NT2/D1 (cell line): ENCODE results near the gene CLDN5.

Experiments
- SUZ12 ChIP-seq: IDR thresholded peaks from 2 replicates; pipeline ENCODE4 v1.6.1; 2011; ENCODE audit not compliant: insufficient read length, insufficient read depth; ENCODE audit errors: extremely low read depth
- YY1 ChIP-seq: IDR thresholded peaks from 2 replicates; pipeline ENCODE4 v1.6.1; 2011; ENCODE audit not compliant: insufficient read length, insufficient read depth

- TF ChIP-seq SUZ12 (no peak), YY1 (no peak)
These were observed 47.1 kb upstream of the CLDN5 start for GRCh38 chr22:19571207-19571795.
